HepG2 (cell line): ENCODE results near the gene TP53. TPM values are rescaled to one million over a fixed set of nuclear protein-coding genes. Genes with fewer than 3 reads are reported as not detected.

Experiments used
- EED ChIP-seq: sonication (generic); formaldehyde crosslinking; IDR thresholded peaks from 2 replicates; pipeline ENCODE4 v1.5.0; 2020; ENCODE audit warnings: mild to moderate bottlenecking, missing genetic modification reagents
- ELF3 ChIP-seq: IDR thresholded peaks from 2 replicates; pipeline ENCODE4 v1.6.1; 2016; ENCODE audit warnings: missing genetic modification reagents, missing compliant biosample characterization
- FLYWCH1 ChIP-seq: sonication (generic); formaldehyde crosslinking; IDR thresholded peaks from 2 replicates; pipeline ENCODE4 v1.8.1; 2023; ENCODE audit warnings: mild to moderate bottlenecking, missing genetic modification reagents
- JDP2 ChIP-seq: sonication (generic); formaldehyde crosslinking; IDR thresholded peaks from 2 replicates; pipeline ENCODE4 v1.8.1; 2022; ENCODE audit warnings: missing genetic modification reagents, borderline replicate concordance
- KLF6 ChIP-seq: IDR thresholded peaks from 2 replicates; pipeline ENCODE4 v1.8.0; 2016; ENCODE audit warnings: missing biosample characterization, missing genetic modification reagents
- MTA3 ChIP-seq: sonication (generic); formaldehyde crosslinking; IDR thresholded peaks from 2 replicates; pipeline ENCODE4 v1.4.0; 2020; ENCODE audit warnings: missing genetic modification reagents
- MTF2 ChIP-seq: sonication (generic); formaldehyde crosslinking; IDR thresholded peaks from 2 replicates; pipeline ENCODE4 v1.5.0; 2020; ENCODE audit warnings: missing genetic modification reagents, borderline replicate concordance
- NFIB ChIP-seq: sonication (generic); formaldehyde crosslinking; IDR thresholded peaks from 2 replicates; pipeline ENCODE4 v1.9.0; 2021; ENCODE audit warnings: missing genetic modification reagents, mild to moderate bottlenecking, borderline replicate concordance
- PLSCR1 ChIP-seq: sonication (generic); formaldehyde crosslinking; IDR thresholded peaks from 2 replicates; pipeline ENCODE4 v1.5.0; 2020; ENCODE audit warnings: missing genetic modification reagents, mild to moderate bottlenecking, borderline replicate concordance
- SATB2 ChIP-seq: sonication (generic); formaldehyde crosslinking; IDR thresholded peaks from 2 replicates; pipeline ENCODE4 v1.5.0; 2020; ENCODE audit warnings: missing genetic modification reagents
- SOX6 ChIP-seq, 2 experiments: fragments of 450-650 bp in 1 of 2; sonication (generic) in 1 of 2; formaldehyde crosslinking in 1 of 2; IDR thresholded peaks; 2 replicates each; pipeline versions ENCODE4 v1.4.0 to v1.6.1; 2017 to 2020; ENCODE audit warnings: antibody characterized with exemption in 1 of 2, mild to moderate bottlenecking in 1 of 2, missing genetic modification reagents in 1 of 2
- TAF1 ChIP-seq: sonication (generic); formaldehyde crosslinking; IDR thresholded peaks from 2 replicates; pipeline ENCODE4 v1.4.0; 2020; ENCODE audit warnings: missing genetic modification reagents
- YEATS4 ChIP-seq: sonication (generic); formaldehyde crosslinking; IDR thresholded peaks from 2 replicates; pipeline ENCODE4 v1.4.0; 2020; ENCODE audit warnings: missing genetic modification reagents, borderline replicate concordance
- ZBTB33 ChIP-seq: sonication (generic); formaldehyde crosslinking; IDR thresholded peaks from 2 replicates; pipeline ENCODE4 v1.4.0; 2020; ENCODE audit warnings: missing genetic modification reagents
- ZFYVE20 ChIP-seq: sonication (generic); formaldehyde crosslinking; IDR thresholded peaks from 2 replicates; pipeline ENCODE4 v1.8.0; 2023; ENCODE audit warnings: low read depth, mild to moderate bottlenecking, moderate library complexity, missing genetic modification reagents, borderline replicate concordance
- ZNF234 ChIP-seq: sonication (generic); formaldehyde crosslinking; conservative IDR thresholded peaks from 2 replicates; pipeline ENCODE4 v1.5.1; 2020; ENCODE audit warnings: mild to moderate bottlenecking, missing genetic modification reagents
- ZNF326 ChIP-seq: sonication (generic); formaldehyde crosslinking; IDR thresholded peaks from 2 replicates; pipeline ENCODE4 v1.4.0; 2020; ENCODE audit warnings: missing genetic modification reagents, borderline replicate concordance
- polyA plus RNA-seq, 8 experiments: library from polyadenylated mRNA; depleted of rRNA in 3 of 8; stranded (reverse) in 7 of 8; unstranded in 1 of 8; fragments of >200 nt; fragmentation: Illumina TruSeq in 4 of 8; extraction: Trizol in 4 of 8; gene quantifications; 2 replicates each; pipeline versions ENCODE4 v1.2.1 to v1.2.3, GENCODE V29; 2011 to 2016; ENCODE audit warnings: low read depth in 4 of 8, missing spikeins in 1 of 8, mixed read lengths in 1 of 8; ENCODE audit not compliant: insufficient read depth in 1 of 8
- total RNA-seq, 5 experiments: library from RNA; depleted of rRNA; stranded (reverse); fragments of >200 nt; fragmentation: Illumina TruSeq; extraction: Trizol; gene quantifications; 2 replicates each; pipeline ENCODE4 v1.2.3, GENCODE V29; 2016; ENCODE audit warnings: low read depth in 1 of 5
- TF ChIP-seq, protein P1 (sequence below): sonication (generic); formaldehyde crosslinking; IDR thresholded peaks from 2 replicates; pipeline ENCODE4 v1.4.0; 2020; ENCODE audit warnings: missing genetic modification reagents
- TF ChIP-seq, protein P2 (sequence below): IDR thresholded peaks from 2 replicates; pipeline ENCODE4 v1.6.1; 2016; ENCODE audit warnings: missing biosample characterization, missing genetic modification reagents, low read depth
- TF ChIP-seq, protein P3 (sequence below): sonication (generic); formaldehyde crosslinking; IDR thresholded peaks from 2 replicates; pipeline ENCODE4 v1.5.0; 2020; ENCODE audit warnings: mild to moderate bottlenecking, missing genetic modification reagents, moderate library complexity
- TF ChIP-seq, protein P4 (sequence below): IDR thresholded peaks from 2 replicates; pipeline ENCODE4 v1.6.1; 2016; ENCODE audit warnings: low read depth, borderline replicate concordance
- TF ChIP-seq, protein P5 (sequence below): sonication (generic); formaldehyde crosslinking; IDR thresholded peaks from 2 replicates; pipeline ENCODE4 v1.5.0; 2020; ENCODE audit warnings: missing genetic modification reagents

Gene TP53
- total and polyA plus RNA-seq, 2 of the 13 experiments (the other 11 are each of a cell fraction or from before 2014, with no cell fraction given), result 17.1 to 29.9 TPM

GRCh38 chr17:7686222-7687071 lies 843 bp downstream of the TP53 start (continued):
- TF ChIP-seq MTF2 (CRISPR knock-in tag) (no peak), ZNF234 (CRISPR knock-in tag) (no peak), FLYWCH1 (0 out of 2 replicates have a peak, but pooled peaks have one; percentile 28), EED (no peak), PLSCR1 (CRISPR knock-in tag) (no peak), ZBTB33 (CRISPR knock-in tag) (no peak), KLF6 (no peak), ELF3 (CRISPR knock-in tag) (no peak), ZFYVE20 (CRISPR knock-in tag) (no peak), MTA3 (CRISPR knock-in tag) (no peak), SOX6 (IDR thresholded peaks at IDR 0.05) (no peak), SOX6 (CRISPR knock-in tag; IDR thresholded peaks at IDR 0.05) (no peak), YEATS4 (CRISPR knock-in tag) (peak; percentile 19; the same call in 1 of the 2 replicates), SATB2 (CRISPR knock-in tag) (0 out of 2 replicates have a peak, but pooled peaks have one; percentile 51), ZNF326 (CRISPR knock-in tag) (no peak), NFIB (no peak), TAF1 (CRISPR knock-in tag) (peak; percentile 50; the same call in 1 of the 2 replicates), JDP2 (CRISPR knock-in tag) (no peak)
- TF ChIP-seq, protein P1, sequence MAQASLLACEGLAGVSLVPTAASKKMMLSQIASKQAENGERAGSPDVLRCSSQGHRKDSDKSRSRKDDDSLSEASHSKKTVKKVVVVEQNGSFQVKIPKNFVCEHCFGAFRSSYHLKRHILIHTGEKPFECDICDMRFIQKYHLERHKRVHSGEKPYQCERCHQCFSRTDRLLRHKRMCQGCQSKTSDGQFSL (CRISPR knock-in tag), result no peak
- TF ChIP-seq, protein P2, sequence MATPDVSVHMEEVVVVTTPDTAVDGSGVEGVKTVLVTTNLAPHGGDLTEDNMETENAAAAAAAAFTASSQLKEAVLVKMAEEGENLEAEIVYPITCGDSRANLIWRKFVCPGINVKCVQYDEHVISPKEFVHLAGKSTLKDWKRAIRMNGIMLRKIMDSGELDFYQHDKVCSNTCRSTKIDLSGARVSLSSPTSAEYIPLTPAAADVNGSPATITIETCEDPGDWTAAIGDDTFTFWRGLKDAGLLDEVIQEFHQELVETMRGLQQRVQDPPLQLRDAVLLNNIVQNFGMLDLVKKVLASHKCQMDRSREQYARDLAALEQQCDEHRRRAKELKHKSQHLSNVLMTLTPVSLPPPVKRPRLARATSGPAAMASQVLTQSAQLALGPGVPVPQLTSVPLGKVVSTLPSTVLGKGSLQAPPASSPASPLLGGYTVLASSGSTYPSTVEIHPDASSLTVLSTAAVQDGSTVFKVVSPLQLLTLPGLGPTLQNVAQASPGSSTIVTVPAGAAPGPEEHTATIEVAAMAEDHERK (CRISPR knock-in tag), result no peak
- TF ChIP-seq, protein P3, sequence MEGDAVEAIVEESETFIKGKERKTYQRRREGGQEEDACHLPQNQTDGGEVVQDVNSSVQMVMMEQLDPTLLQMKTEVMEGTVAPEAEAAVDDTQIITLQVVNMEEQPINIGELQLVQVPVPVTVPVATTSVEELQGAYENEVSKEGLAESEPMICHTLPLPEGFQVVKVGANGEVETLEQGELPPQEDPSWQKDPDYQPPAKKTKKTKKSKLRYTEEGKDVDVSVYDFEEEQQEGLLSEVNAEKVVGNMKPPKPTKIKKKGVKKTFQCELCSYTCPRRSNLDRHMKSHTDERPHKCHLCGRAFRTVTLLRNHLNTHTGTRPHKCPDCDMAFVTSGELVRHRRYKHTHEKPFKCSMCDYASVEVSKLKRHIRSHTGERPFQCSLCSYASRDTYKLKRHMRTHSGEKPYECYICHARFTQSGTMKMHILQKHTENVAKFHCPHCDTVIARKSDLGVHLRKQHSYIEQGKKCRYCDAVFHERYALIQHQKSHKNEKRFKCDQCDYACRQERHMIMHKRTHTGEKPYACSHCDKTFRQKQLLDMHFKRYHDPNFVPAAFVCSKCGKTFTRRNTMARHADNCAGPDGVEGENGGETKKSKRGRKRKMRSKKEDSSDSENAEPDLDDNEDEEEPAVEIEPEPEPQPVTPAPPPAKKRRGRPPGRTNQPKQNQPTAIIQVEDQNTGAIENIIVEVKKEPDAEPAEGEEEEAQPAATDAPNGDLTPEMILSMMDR (CRISPR knock-in tag), result no peak
- TF ChIP-seq, protein P4, sequence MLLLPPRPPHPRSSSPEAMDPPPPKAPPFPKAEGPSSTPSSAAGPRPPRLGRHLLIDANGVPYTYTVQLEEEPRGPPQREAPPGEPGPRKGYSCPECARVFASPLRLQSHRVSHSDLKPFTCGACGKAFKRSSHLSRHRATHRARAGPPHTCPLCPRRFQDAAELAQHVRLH (CRISPR knock-in tag), result no peak
- TF ChIP-seq, protein P5, sequence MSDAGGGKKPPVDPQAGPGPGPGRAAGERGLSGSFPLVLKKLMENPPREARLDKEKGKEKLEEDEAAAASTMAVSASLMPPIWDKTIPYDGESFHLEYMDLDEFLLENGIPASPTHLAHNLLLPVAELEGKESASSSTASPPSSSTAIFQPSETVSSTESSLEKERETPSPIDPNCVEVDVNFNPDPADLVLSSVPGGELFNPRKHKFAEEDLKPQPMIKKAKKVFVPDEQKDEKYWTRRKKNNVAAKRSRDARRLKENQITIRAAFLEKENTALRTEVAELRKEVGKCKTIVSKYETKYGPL (CRISPR knock-in tag), result no peak
